Left ventricle myocardium inferior (tissue), 1 donor: ENCODE data around the gene FOSB. TPM values are rescaled to one million over a fixed set of nuclear protein-coding genes. Genes with fewer than 3 reads are reported as not detected.

ENCODE experiments used
- DNase-seq: peaks from one replicate; pipeline ENCODE4 v3.0.0-alpha.2; 2020
- H3K27ac ChIP-seq: fragments of 200-600 bp; replicated peaks from 2 replicates; pipeline ENCODE4 v1.8.0; 2021
- H3K27me3 ChIP-seq: fragments of 200-600 bp; 2 replicates; pipeline ENCODE4 v1.8.0; 2021; ENCODE audit warnings: low read depth
- H3K36me3 ChIP-seq: fragments of 200-600 bp; 2 replicates; pipeline ENCODE4 v1.8.0; 2021
- H3K4me1 ChIP-seq: fragments of 200-600 bp; 2 replicates; pipeline ENCODE4 v1.8.0; 2021
- H3K4me3 ChIP-seq: fragments of 200-600 bp; 2 replicates; pipeline ENCODE4 v1.8.0; 2021; ENCODE audit warnings: mild to moderate bottlenecking, moderate library complexity
- H3K9me3 ChIP-seq: fragments of 200-600 bp; replicated peaks from 2 replicates; pipeline ENCODE4 v1.8.0; 2021
- CTCF ChIP-seq: fragments of 200-600 bp; IDR thresholded peaks from 2 replicates; pipeline ENCODE4 v1.8.0; 2021; ENCODE audit warnings: antibody characterized with exemption, mild to moderate bottlenecking, borderline replicate concordance
- intact Hi-C: fragments of 100-400 bp; cut with micrococcal nuclease; formaldehyde crosslinking; loops from one replicate; pipeline ENCODE4 v1.11.0; 2022
- total RNA-seq: library from RNA; stranded (reverse); fragmentation: NEBNext Ultra II Directional; extraction: Animal tissue kit (Norgen Biotek cat#: 25700); gene quantifications from one replicate; pipeline ENCODE4 v1.2.1, GENCODE V29; 2021
- donor health status: DM: no; HTN: yes; CAD: no; lungs with severe emphysema.

FOSB gene
- total RNA-seq, 1 donor from 2014 or later: 0.33 TPM

- Histone ChIP-seq H3K4me1 (peaks cover 47% of the 10 kb centered on the region), H3K36me3 (no peaks in the 10 kb centered on the region), H3K9me3 (no peaks in the 10 kb centered on the region), H3K27ac (peak overlapping the region; percentile 95), H3K27me3 (peaks cover 31% of the 10 kb centered on the region), H3K4me3 (peak overlapping the region; percentile 81)
- intact Hi-C loops: no loop called here
- TF ChIP-seq CTCF: no peak
- DNase-seq: no peak
Observed at GRCh38 chr19:45469945-45470761, 2.4 kb downstream of the FOSB start.

- Histone ChIP-seq H3K4me1 (peaks cover 47% of the 10 kb centered on the region), H3K4me3 (no peak overlapping the region), H3K27me3 (peaks cover 31% of the 10 kb centered on the region), H3K36me3 (no peaks in the 10 kb centered on the region), H3K9me3 (no peaks in the 10 kb centered on the region), H3K27ac (no peak overlapping the region)
- TF ChIP-seq CTCF: no peak
- no peak for DNase-seq
- intact Hi-C loops: no loop called here
Observed at GRCh38 chr19:45470762-45471081, 2.9 kb downstream of the FOSB start.

GRCh38 chr19:45471111-45471930, 3.5 kb downstream of the FOSB start:
- no peak overlapping the region for H3K4me3 ChIP-seq
- no peak for DNase-seq
- H3K9me3 ChIP-seq: no peaks in the 10 kb centered on the region
- intact Hi-C loops: no loop called here
- no peak for TF ChIP-seq CTCF
- peaks cover 47% of the 10 kb centered on the region for H3K4me1 ChIP-seq
- H3K36me3 ChIP-seq: no peaks in the 10 kb centered on the region
- H3K27ac ChIP-seq: no peak overlapping the region
- H3K27me3 ChIP-seq: peaks cover 31% of the 10 kb centered on the region

GRCh38 chr19:45471931-45472562, 4.3 kb downstream of the FOSB start:
- no peak for TF ChIP-seq CTCF
- Histone ChIP-seq H3K9me3 (no peaks in the 10 kb centered on the region), H3K27ac (no peak overlapping the region), H3K4me3 (peak overlapping the region; percentile 50), H3K27me3 (peaks cover 31% of the 10 kb centered on the region), H3K4me1 (peaks cover 45% of the 10 kb centered on the region), H3K36me3 (no peaks in the 10 kb centered on the region)
- intact Hi-C loops: no loop called here
- no peak for DNase-seq

GRCh38 chr19:45472563-45473366, 5.0 kb downstream of the FOSB start:
- Histone ChIP-seq H3K9me3 (no peaks in the 10 kb centered on the region), H3K36me3 (no peaks in the 10 kb centered on the region), H3K27ac (peak overlapping the region; percentile 33), H3K4me3 (peak overlapping the region; percentile 50), H3K27me3 (peaks cover 31% of the 10 kb centered on the region), H3K4me1 (peaks cover 45% of the 10 kb centered on the region)
- no peak for TF ChIP-seq CTCF
- intact Hi-C loops: no loop called here
- no peak for DNase-seq
